NCI-H2107 (cell line): Measurements from ENCODE around the gene TNF.
"Not testable (repeated sequence)": the region's sequence is repeated elsewhere in the genome, so short reads cannot be mapped to it uniquely, and the experiment has no call there.

ENCODE experiments used
- DNase-seq: peaks from one replicate; lab custom pipeline; 2025; lab: John Stamatoyannopoulos, UW

TNF gene

DNA sequence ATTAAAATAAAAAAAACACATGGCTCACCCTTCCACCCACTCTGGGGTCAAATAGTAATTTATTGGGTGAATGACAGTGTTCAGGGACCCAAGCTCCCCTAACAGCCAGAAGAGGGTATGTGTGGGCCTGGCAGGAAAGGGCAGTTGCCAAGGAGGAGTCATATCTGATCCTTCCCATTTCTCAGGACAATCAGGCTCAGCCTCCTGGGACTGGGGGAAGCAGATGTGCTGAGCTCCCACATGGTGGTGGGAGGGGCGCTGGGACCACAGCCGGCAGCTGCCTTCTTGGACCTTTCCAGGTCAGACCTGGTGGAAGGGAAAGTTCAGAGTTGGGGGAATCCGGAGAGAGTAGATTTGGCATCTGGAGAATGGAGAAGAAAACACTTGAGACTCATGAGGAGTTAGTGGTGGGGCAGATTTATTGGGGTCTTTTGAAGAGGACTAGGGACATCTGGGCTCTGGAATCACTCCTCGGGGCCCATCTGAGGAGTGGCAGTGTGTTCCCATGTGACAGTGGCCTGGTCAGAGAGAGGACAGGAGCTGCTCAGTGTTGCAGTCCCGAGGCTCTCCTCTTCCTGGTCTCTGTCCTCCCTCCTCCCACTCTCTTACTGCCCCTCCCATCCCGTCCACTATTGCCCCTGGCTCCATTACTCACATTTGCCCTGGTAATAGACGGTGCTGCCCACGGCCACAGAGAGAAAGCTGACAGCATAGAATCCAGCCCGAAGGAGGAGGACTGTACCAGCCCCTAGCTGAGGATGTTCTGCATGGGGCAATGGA is 13.7 kb downstream of the TNF start:
- no peak for DNase-seq

DNA sequence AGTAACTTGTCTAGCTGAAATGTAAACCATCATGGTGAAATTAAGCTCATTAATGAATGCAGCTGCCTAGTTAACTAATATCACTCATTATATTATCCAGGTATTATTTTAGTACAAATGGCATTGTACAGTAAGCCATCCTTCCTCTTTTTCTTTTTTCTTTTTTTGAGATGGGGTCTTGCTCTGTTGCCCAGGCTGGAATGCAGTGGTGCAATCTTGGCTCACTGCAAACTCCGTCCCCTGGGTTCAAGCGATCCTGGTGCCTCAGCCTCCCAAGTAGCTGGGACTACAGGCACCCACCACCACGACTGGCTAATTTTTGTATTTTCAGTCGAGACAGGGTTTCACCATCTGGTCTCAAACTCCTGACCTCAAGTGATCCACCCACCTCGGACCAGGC is 15.3 kb downstream of the TNF start:
- DNase-seq, result not testable (repeated sequence)

DNA sequence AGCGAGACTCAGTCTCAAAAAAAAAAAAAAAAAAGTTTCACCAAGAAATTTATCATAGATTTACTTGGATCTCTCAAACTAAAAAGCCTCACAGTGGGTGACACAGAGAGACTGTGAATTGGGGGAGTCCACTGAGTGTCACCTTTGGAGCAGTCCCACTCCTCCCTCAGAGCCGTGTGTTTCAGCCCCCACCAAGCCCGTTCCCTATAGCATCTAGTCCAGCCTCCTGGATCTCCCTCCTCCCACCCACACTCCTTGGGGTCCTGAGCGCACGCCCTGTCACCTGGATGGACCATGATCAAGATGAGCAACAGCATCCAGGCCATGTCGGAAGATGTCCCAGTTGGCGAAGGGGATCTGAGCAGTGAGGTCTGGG is 17.0 kb downstream of the TNF start:
- no peak for DNase-seq

DNA sequence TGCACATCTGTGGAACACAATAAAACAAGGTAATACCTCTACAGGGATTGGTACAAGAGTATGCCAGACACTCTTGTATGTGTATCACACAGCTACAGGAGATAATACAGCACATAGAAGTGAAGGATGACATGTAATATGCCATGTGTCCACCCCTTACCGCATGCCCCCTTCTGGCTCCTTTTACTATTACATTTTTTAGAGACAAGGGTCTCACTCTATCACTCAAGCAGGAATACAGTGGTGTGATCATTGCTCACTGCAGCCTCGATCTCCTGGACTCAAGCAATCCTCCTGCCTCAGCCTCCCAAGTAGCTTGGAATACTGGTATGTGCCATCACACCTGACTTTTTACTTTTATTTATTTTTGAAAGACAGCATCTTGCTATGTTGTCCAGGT is 21.6 kb downstream of the TNF start:
- no peak for DNase-seq

GRCh38 chr6:31607317-31607716 is 32.0 kb downstream of the TNF start:
- DNase-seq, result no peak

DNA sequence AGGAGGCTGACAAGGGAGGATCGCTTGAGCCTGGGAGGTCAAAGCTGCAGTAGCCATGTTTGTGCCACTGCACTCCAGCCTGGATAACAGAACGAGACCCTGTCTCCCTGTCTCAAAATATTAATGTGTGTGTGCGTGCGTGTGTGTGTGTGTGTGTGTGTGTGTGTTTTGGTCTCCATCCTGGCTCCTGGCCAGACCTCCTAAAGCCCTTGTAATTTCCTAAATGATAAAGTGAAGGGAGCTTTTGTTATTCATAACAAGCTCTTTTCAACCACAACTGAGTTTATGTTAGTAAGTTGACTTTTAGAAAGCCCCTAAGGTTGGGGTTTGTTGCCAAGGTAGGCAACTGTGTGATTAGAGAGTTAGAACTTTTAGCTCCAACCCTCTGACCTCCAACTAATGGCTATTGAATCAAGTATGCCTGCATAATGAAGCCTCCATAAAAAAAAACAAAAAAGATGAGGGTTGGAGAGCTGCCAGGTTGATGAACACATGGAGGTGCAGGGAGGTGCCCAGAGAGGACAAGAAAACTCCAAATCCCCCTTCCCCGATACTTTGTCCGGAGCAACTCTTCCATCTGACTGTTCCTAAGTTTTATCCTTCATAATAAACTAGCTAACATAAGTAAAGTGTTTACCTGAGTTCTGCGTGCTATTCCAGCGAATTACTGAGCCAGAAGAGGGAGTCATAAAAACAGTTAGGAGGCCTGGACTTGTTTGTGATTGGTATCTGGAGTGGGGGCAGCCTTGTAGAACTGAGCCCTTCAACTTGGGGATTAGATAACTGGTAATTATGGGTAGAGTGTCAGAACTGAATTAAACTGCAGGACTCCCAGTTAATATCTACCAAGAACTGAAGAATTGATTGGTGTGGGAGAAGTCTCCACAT is 34.4 kb downstream of the TNF start:
- DNase-seq, result no peak

DNA sequence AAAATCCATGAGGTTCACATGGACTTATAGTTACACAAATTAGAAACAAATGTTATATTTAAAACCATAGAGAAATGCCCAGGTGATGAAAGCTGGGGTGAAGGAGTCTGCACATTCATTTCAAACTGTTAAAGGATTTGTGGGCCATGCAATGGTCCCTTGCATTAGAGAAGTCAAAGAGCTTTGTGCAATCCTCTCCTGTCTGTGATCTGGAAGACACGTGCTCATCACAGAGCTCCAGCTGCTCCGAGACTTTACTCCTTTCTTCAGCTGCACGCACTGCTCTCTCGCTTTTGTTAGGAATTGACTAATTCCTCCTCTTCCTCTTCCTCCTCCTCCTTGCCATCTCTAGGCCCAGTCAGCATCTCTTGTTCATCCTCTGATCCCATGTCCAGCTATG is 35.6 kb downstream of the TNF start:
- no peak for DNase-seq

DNA sequence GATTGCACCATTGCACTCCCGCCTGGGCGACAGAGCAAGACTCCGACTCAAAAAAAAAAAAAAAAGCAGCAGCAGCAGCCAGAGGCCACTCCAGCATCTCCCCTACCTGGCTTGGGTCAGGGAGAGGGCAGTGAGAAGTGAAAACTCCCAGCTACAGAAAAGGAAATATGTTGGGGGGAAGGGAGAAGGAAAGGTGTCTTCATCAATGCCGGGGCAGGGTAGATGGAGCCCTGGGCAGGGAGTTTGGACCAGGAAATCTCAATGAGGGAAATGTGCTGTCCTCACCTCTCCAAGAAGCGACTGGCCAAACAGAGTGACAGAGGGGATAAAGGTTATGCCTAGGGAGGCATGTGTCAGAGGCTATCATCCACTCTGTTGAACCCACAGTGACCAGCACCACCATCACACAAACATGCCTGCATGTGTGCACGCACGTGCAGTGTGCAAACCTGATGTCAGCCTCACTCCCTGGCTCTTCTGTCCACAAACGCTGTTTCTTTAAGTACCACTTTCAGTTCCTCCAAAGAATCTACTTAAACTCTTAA is 38.8 kb downstream of the TNF start:
- no peak for DNase-seq

GRCh38 chr6:31614684-31615578 is 39.6 kb downstream of the TNF start, which contains the start of gene AIF1:
Gene AIF1, plus strand, starts transcription at chr6:31615234. Its CDS starts 96 bp downstream, at chr6:31615330.
- DNase-seq, result no peak

DNA sequence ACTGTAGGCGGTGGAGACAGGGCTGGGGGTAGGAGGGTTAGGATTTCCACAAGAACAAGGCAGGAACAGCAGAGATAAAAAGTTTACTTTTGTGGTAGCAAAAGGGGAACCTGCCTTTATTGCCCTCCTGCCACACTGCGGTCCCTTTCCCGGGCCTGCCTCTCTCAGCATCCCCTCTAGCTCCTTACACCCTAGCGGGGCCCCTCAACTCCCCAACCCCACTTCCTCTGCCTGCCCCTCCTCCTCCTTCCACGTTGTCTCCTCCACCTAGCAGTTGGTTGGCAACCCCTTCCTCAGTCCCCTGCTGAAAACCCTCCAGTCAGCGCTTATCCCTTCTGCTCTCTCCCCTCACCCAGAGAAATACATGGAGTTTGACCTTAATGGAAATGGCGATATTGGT is 40.4 kb downstream of the TNF start:
- no peak for DNase-seq

GRCh38 chr6:31617010-31617409 is 41.6 kb downstream of the TNF start:
- no peak for DNase-seq

DNA sequence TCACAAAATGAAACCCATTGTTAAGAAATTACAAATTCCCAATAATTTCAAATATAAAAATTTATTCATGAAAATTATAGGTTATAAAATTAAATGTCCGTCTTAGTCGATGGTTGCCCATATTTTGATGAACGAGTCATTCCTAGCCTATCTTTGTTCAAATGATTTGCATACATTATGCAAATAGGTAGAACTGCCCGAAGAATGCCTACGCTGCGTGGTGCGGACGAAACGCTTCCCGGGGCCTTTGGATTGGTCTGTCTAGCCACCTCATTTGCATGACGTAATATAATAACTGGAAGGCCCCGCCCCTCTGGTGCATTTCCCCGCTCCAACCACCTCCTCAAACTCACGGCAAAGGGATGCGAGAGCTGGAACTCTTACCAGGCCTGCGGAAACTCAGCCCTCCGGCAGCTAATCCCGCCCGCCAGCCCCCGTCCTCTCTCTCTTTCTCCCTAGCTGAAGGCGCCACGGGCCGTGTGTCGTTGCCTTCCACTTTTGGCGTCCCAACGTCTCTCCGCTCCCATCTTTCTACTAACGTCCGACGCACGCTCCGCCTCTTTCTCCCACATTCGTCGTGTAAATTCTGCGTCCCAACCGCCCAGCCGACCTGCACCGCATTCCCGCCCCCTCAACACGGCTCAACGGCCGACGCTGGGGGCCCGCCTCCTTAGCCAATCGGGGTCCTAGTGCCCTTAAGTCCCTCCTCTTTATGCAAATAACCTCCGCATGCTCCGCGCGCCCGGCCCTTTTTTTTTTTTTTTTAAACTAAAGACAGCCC is 44.6 kb downstream of the TNF start:
- DNase-seq, result peak; percentile 84

DNA sequence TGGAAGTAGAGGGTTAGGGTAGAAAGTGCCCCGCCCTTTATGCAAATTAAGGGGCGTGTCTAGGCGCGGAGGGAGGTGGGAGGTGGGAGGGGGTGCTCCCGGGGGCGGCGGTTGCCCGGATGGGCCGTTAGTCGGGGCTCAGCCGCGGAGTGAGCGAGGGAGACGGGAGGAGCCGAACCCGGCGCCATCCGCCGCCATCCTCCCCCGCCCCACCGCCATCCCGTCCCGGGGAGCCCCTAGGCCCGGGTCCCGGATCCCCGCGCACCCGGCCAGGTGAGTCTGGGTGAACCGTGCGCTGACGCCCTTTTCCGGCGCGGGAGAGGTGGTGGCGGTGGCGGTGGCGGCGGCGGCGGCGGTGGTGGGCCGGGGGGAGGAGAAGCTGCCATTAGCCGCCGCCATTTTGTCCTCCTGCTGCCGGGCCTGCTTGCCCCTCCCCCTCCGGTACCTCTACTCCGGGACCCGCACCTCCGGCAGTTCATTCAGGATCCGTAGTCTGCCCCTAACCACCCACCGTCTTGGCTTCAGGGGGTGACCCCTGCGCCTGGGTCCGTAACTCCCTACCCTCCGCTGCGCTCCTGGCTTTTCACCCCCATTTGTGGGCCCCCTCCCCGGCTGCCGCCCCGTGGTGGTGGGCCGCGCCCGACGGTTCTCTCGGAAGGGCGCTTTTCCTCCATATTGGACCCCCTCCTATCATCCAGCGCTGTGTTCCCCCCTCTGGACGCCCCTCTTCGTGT is 45.4 kb downstream of the TNF start, which contains the start of gene PRRC2A:
TSS of gene PRRC2A (plus strand) at position 130 of the 734 bp plus-strand sequence. CDS start 2,075 bp downstream, outside the sequence.
- DNase-seq, result no peak

DNA sequence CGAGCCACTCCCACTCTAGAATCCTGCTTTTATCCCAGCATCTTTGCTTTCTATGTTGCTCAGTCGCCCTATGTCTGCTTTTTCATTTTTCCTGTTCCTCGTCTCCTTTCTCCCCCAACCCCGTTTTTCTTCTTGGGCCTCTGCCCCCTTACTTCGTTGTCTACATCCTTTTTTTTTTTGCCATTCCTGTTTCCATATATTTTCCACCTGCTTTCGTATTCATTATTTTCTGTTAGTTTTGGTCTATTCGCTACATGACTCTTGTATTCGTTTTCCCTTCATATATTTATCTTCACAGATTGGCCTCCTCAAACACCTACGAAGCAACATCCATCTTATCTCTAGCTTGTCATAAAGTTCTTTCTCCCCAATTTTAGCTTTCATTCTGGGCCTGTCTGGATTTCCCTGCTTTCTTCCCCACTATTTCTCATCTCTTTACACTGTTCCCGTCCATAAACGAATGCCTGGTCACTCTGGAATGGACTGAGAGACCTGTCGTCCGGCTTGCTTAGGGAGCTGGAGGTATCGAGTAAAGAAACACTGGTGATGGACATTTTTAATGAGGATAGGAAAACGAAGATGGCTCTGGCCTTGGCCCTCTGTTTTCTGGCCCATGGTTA is 46.1 kb downstream of the TNF start:
- no peak for DNase-seq

DNA sequence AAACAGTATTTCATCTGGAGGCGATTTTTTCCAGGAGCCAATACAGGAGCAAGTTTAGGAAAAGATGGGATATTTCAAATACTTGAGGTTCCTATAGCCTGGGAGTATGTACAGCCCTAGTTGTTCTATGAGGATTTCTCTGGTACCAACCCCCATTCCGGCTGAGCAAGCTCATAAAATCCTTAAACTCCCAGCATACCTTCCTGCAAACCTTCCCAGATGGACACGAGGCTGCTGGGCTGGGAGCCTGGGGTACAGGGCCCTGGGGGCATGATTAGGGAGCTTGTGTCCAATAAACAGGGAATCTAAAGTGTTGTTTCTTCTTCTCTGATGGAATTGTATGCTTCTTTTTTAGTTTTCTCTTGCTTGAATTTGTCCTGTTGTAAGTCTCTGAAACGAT is 46.6 kb downstream of the TNF start:
- DNase-seq, result no peak

DNA sequence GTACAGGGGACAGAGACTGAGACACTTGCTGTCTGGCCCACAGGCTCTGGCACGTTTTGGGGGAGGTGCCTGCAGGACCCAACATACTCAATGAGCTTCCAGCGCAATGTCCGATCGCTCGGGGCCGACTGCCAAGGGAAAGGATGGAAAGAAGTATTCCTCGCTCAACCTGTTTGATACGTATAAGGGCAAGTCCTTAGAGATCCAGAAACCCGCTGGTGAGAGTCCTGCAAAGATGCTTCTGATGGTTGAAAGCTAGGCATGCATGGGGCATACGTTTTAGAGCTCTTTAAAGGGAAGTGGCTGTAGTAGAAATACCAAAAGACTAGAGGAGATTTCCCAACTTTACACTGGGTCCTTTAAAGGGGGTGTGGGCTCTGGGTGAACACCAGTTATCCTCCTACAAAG is 47.3 kb downstream of the TNF start:
- no peak for DNase-seq

GRCh38 chr6:31624070-31624469 is 48.7 kb downstream of the TNF start:
- no peak for DNase-seq

DNA sequence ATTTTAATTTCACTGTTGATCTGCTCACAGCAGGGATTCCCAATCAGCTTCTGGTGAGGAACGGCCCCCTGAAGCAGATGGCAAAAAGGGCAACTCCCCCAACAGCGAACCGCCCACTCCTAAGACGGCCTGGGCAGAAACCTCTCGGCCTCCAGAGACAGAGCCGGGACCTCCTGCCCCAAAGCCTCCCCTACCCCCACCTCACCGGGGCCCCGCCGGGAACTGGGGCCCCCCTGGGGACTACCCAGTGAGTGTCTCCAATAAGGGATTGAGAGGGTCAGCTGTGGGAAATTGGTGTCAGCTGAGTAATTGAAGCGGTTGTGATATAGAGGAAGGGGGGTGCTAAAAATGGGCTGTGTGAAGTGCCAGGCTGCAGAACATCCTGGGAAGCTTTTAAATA is 51.6 kb downstream of the TNF start:
- no peak for DNase-seq

DNA sequence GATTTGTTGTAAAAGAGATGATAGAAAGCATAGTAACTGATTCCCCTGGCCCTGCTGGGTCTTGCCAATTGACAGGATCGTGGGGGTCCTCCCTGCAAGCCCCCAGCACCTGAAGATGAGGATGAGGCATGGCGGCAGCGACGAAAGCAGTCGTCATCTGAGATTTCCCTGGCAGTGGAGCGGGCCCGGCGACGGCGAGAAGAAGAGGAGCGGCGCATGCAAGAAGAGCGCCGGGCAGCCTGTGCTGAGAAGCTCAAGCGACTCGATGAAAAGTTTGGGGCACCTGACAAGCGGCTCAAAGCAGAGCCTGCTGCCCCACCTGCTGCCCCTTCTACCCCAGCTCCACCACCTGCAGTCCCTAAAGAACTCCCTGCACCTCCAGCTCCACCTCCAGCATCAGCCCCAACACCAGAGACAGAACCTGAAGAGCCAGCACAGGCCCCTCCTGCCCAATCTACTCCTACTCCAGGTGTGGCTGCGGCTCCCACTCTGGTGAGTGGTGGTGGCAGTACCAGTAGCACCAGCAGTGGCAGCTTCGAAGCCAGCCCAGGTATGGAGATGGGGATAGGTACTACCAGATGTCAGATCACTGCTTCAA is 52.4 kb downstream of the TNF start:
- DNase-seq, result no peak
